OCI-LY1 (cell line): ENCODE results near the gene NYAP1.

Source experiments
- CTCF ChIP-seq: fragments of 200-600 bp; sonication (generic), shearing (Covaris generic); IDR thresholded peaks from 2 replicates; pipeline ENCODE4 v1.5.1; 2017; ENCODE audit warnings: mild to moderate bottlenecking, antibody characterized with exemption, low read length, moderate library complexity, mixed read lengths
- EZH2 ChIP-seq: fragments of 200-600 bp; sonication (generic), shearing (Covaris generic); IDR thresholded peaks from 2 replicates; pipeline ENCODE4 v1.8.0; 2017; ENCODE audit warnings: borderline replicate concordance, mixed run types, mild to moderate bottlenecking, antibody characterized with exemption, low read length, moderate library complexity, mixed read lengths

DNA sequence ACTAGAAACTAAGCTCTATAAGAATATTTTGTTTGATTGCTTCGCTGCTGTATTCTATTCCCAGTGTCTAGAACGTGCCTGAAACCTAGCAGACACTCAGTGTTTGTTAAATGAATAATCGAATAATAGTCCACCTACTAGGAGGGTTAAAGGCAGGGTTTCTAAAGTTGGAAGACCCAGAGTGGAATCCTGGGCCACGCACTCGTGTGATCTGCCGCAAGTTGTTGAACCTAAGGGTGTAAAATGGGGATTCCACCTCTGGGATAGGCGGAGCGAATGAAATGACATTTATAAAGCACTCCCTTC lies 54.6 kb downstream of the NYAP1 start:
- no peak for TF ChIP-seq CTCF
- TF ChIP-seq EZH2, result no peak
